ENCODE results near the gene GABBR2.

GRCh38 chr9:98690686-98691085 is 18.0 kb downstream of the GABBR2 start:
- TF ChIP-seq POLR2A (IDR thresholded peaks at IDR 0.05) = no peak
- TF ChIP-seq CTCF (IDR thresholded peaks at IDR 0.05) = no peak
